Neural progenitor cell (in vitro differentiated cells): ENCODE data around the gene TRIM27. TPM values are rescaled to one million over a fixed set of nuclear protein-coding genes. Genes with fewer than 3 reads are reported as not detected.
A peak's percentile ranks its signal among the peaks of the same experiment; 100 is the strongest.

Source experiments
- DNase-seq: peaks from one replicate; pipeline ENCODE4 v3.0.0-alpha.2; 2016; ENCODE audit warnings: low spot score
- H2AFZ ChIP-seq: fragments of 200-600 bp; sonication (generic); replicated peaks from 2 replicates; pipeline ENCODE4 v1.6.1; 2016; ENCODE audit warnings: antibody characterized with exemption
- H3F3A ChIP-seq: fragments of 200-600 bp; sonication (generic); 2 replicates; pipeline ENCODE4 v1.6.1; 2016; ENCODE audit warnings: antibody characterized with exemption, low read depth
- H3K27ac ChIP-seq: fragments of 200-600 bp; sonication (generic); 2 replicates; pipeline ENCODE4 v1.5.1; 2016; ENCODE audit warnings: mild to moderate bottlenecking
- H3K27me3 ChIP-seq: fragments of 200-600 bp; sonication (generic); 2 replicates; pipeline ENCODE4 v1.6.1; 2016; ENCODE audit warnings: mild to moderate bottlenecking, moderate library complexity
- H3K36me3 ChIP-seq: fragments of 200-600 bp; sonication (generic); 2 replicates; pipeline ENCODE4 v1.5.1; 2016
- H3K4me1 ChIP-seq: fragments of 200-600 bp; sonication (generic); 2 replicates; pipeline ENCODE4 v1.6.1; 2016; ENCODE audit warnings: mixed run types
- H3K4me2 ChIP-seq: fragments of 200-600 bp; sonication (generic); 2 replicates; pipeline ENCODE4 v1.6.1; 2016
- H3K4me3 ChIP-seq: fragments of 200-600 bp; sonication (generic); 2 replicates; pipeline ENCODE4 v1.5.1; 2016
- H3K79me2 ChIP-seq: fragments of 200-600 bp; sonication (generic); 2 replicates; pipeline ENCODE4 v1.6.1; 2016; ENCODE audit warnings: low read depth
- H3K9ac ChIP-seq: fragments of 200-600 bp; sonication (generic); 2 replicates; pipeline ENCODE4 v1.6.1; 2016
- H3K9me3 ChIP-seq: fragments of 200-600 bp; sonication (generic); 2 replicates; pipeline ENCODE4 v1.5.1; 2016; ENCODE audit warnings: low read depth
- H4K20me1 ChIP-seq: fragments of 200-600 bp; sonication (generic); 2 replicates; pipeline ENCODE4 v1.6.1; 2016; ENCODE audit warnings: low read depth
- H3K27ac Mint-ChIP-seq: 3 replicates; pipeline ENCODE4 v1.8.0; 2021; ENCODE audit warnings: mixed read lengths
- H3K27me3 Mint-ChIP-seq: 2 replicates; pipeline ENCODE4 v1.8.0; 2022; ENCODE audit warnings: low read depth, mild to moderate bottlenecking, inconsistent platforms, moderate library complexity, mixed read lengths; ENCODE audit not compliant: insufficient read depth
- H3K36me3 Mint-ChIP-seq: 3 replicates; pipeline ENCODE4 v1.8.0; 2021; ENCODE audit warnings: mixed read lengths
- H3K4me1 Mint-ChIP-seq: 3 replicates; pipeline ENCODE4 v1.8.0; 2021; ENCODE audit warnings: mixed read lengths
- H3K4me3 Mint-ChIP-seq: 3 replicates; pipeline ENCODE4 v1.8.0; 2021; ENCODE audit warnings: mild to moderate bottlenecking, moderate library complexity, mixed read lengths
- H3K9me3 Mint-ChIP-seq: 3 replicates; pipeline ENCODE4 v1.8.0; 2020; ENCODE audit warnings: mixed read lengths
- CTCF ChIP-seq: fragments of 200-600 bp; sonication (generic); IDR thresholded peaks from 2 replicates; pipeline ENCODE4 v1.5.1; 2017; ENCODE audit warnings: antibody characterized with exemption, mild to moderate bottlenecking
- EZH2 ChIP-seq: fragments of 200-600 bp; sonication (generic); IDR thresholded peaks from 2 replicates; pipeline ENCODE4 v1.6.1; 2017; ENCODE audit warnings: antibody characterized with exemption, mild to moderate bottlenecking, moderate library complexity
- EZH2phosphoT487 ChIP-seq: fragments of 200-600 bp; sonication (generic); IDR thresholded peaks from 2 replicates; pipeline ENCODE4 v1.6.1; 2017; ENCODE audit warnings: antibody characterized with exemption
- total RNA-seq: library from RNA; depleted of rRNA; stranded (reverse); fragments of >200 nt; gene quantifications from 2 replicates; pipeline ENCODE4 v1.2.3, GENCODE V29; 2015; ENCODE audit warnings: low replicate concordance

Gene TRIM27
- total RNA-seq, 1 donor from 2014 or later, result 69.0 TPM

GRCh38 chr6:28945349-28945748, 21.6 kb upstream of the TRIM27 start:
- H2AFZ ChIP-seq, result no peak overlapping the region
- Mint-ChIP-seq H3K27ac (no peak overlapping the region), H3K9me3 (peaks cover 21% of the 10 kb centered on the region), H3K4me3 (no peak overlapping the region), H3K4me1 (peaks cover 22% of the 10 kb centered on the region), H3K36me3 (peaks cover 4% of the 10 kb centered on the region), H3K27me3 (peaks cover 38% of the 10 kb centered on the region)
- no peaks in the 10 kb centered on the region for H3K36me3 ChIP-seq
- H4K20me1 ChIP-seq, result no peaks in the 10 kb centered on the region
- no peak for TF ChIP-seq CTCF
- TF ChIP-seq EZH2phosphoT487, result no peak
- TF ChIP-seq EZH2, result no peak
- H3K9me3 ChIP-seq, result no peaks in the 10 kb centered on the region
- H3K27me3 ChIP-seq, result no peaks in the 10 kb centered on the region
- H3K27ac ChIP-seq, result no peak overlapping the region
- no peaks in the 10 kb centered on the region for H3K79me2 ChIP-seq
- no peak overlapping the region for H3K4me3 ChIP-seq
- no peaks in the 10 kb centered on the region for H3K4me1 ChIP-seq
- no peak for DNase-seq
- no peak overlapping the region for H3K9ac ChIP-seq
- H3K4me2 ChIP-seq, result no peak overlapping the region
- H3F3A ChIP-seq, result peaks cover 31% of the 10 kb centered on the region

- Histone ChIP-seq H3K4me1 (peaks cover 4% of the 10 kb centered on the region), H3K9ac (peak overlapping the region; percentile 16), H3K79me2 (no peaks in the 10 kb centered on the region), H4K20me1 (no peaks in the 10 kb centered on the region), H2AFZ (peak overlapping the region; percentile 80), H3K27ac (no peak overlapping the region), H3F3A (peaks cover 38% of the 10 kb centered on the region), H3K9me3 (no peaks in the 10 kb centered on the region), H3K36me3 (no peaks in the 10 kb centered on the region), H3K4me3 (peak overlapping the region; percentile 77), H3K4me2 (peak overlapping the region; percentile 91), H3K27me3 (no peaks in the 10 kb centered on the region)
- peaks cover 4% of the 10 kb centered on the region for H3K36me3 Mint-ChIP-seq
- peaks cover 39% of the 10 kb centered on the region for H3K27me3 Mint-ChIP-seq
- no peak for TF ChIP-seq CTCF
- no peak for TF ChIP-seq EZH2
- no peak for TF ChIP-seq EZH2phosphoT487
- H3K9me3 Mint-ChIP-seq, result peaks cover 21% of the 10 kb centered on the region
- H3K4me3 Mint-ChIP-seq, result peak overlapping the region; percentile 96
- DNase-seq, result peak; percentile 79
- H3K27ac Mint-ChIP-seq, result peak overlapping the region; percentile 98
- peaks cover 24% of the 10 kb centered on the region for H3K4me1 Mint-ChIP-seq
Observed at GRCh38 chr6:28944412-28944865, 20.7 kb upstream of the TRIM27 start.

- peaks cover 4% of the 10 kb centered on the region for H3K4me1 ChIP-seq
- peak overlapping the region; percentile 91 for H3K4me2 ChIP-seq
- H3K9me3 ChIP-seq, result no peaks in the 10 kb centered on the region
- H4K20me1 ChIP-seq, result no peaks in the 10 kb centered on the region
- H3K27ac ChIP-seq, result no peak overlapping the region
- no peaks in the 10 kb centered on the region for H3K27me3 ChIP-seq
- peak overlapping the region; percentile 96 for H3K4me3 Mint-ChIP-seq
- peaks cover 41% of the 10 kb centered on the region for H3K27me3 Mint-ChIP-seq
- DNase-seq, result peak; percentile 91
- peak overlapping the region; percentile 77 for H3K4me3 ChIP-seq
- no peaks in the 10 kb centered on the region for H3K79me2 ChIP-seq
- peaks cover 21% of the 10 kb centered on the region for H3K9me3 Mint-ChIP-seq
- no peak for TF ChIP-seq EZH2
- no peak for TF ChIP-seq EZH2phosphoT487
- no peak for TF ChIP-seq CTCF
- H3K4me1 Mint-ChIP-seq, result peaks cover 21% of the 10 kb centered on the region
- peak overlapping the region; percentile 98 for H3K27ac Mint-ChIP-seq
- H2AFZ ChIP-seq, result peak overlapping the region; percentile 80
- no peaks in the 10 kb centered on the region for H3K36me3 ChIP-seq
- peak overlapping the region; percentile 16 for H3K9ac ChIP-seq
- H3K36me3 Mint-ChIP-seq, result peaks cover 4% of the 10 kb centered on the region
- peaks cover 38% of the 10 kb centered on the region for H3F3A ChIP-seq
Observed at GRCh38 chr6:28943557-28944411, 20.0 kb upstream of the TRIM27 start.
